H1 (cell line): ENCODE measurements around the gene DLL4. TPM values are rescaled to one million over a fixed set of nuclear protein-coding genes. Genes with fewer than 3 reads are reported as not detected.

Source experiments
- CTCF ChIA-PET: fragments of 300-600 bp; sonication (Branson Sonifier 250); formaldehyde crosslinking; loops from one replicate; lab custom pipeline; 2021; ENCODE audit not compliant: partially characterized antibody; lab: Charles Lee
- POLR2A ChIA-PET: fragments of 300-600 bp; sonication (Branson Sonifier 250); formaldehyde crosslinking; loops from one replicate; lab custom pipeline; 2021; ENCODE audit warnings: inconsistent platforms; ENCODE audit not compliant: partially characterized antibody; lab: Charles Lee
- DNase-seq, 2 experiments: peaks; one replicate each; pipeline versions ENCODE4 v3.0.0 to v3.0.0-alpha.2; 2010 to 2022; ENCODE audit warnings: low spot score in 2 of 2, low read depth in 1 of 2, mixed read lengths in 1 of 2
- FAIRE-seq: peaks from 2 replicates; lab custom pipeline; 2011; peaks lifted over from hg19 to GRCh38; lab: Jason Lieb, UNC
- H2AFZ ChIP-seq: 2 replicates; pipeline ENCODE4 v1.8.1; 2012; ENCODE audit warnings: low read length, inconsistent platforms
- H2AK5ac ChIP-seq: 2 replicates; pipeline ENCODE4 v1.6.1; 2013; ENCODE audit warnings: low read depth, low read length
- H2BK120ac ChIP-seq: replicated peaks from 2 replicates; pipeline ENCODE3; 2013; ENCODE audit warnings: low read depth, low read length, inconsistent platforms
- H2BK12ac ChIP-seq: 2 replicates; pipeline ENCODE4 v1.6.1; 2013; ENCODE audit warnings: low read depth, low read length
- H2BK15ac ChIP-seq: 2 replicates; pipeline ENCODE4 v1.6.1; 2013; ENCODE audit warnings: low read length
- H2BK20ac ChIP-seq: 2 replicates; pipeline ENCODE4 v1.6.1; 2013; ENCODE audit warnings: low read length
- H2BK5ac ChIP-seq: 2 replicates; pipeline ENCODE4 v1.6.1; 2013; ENCODE audit warnings: low read depth, low read length
- H3K14ac ChIP-seq: 2 replicates; pipeline ENCODE4 v1.6.1; 2013; ENCODE audit warnings: inconsistent platforms; ENCODE audit not compliant: insufficient read length
- H3K18ac ChIP-seq: 2 replicates; pipeline ENCODE4 v1.6.1; 2013; ENCODE audit warnings: low read length; ENCODE audit errors: extremely low read depth
- H3K23ac ChIP-seq: 2 replicates; pipeline ENCODE4 v1.6.1; 2013; ENCODE audit warnings: inconsistent platforms; ENCODE audit not compliant: insufficient read length
- H3K23me2 ChIP-seq: 2 replicates; pipeline ENCODE4 v1.6.1; 2013; ENCODE audit warnings: low read depth, low read length
- H3K27ac ChIP-seq: 2 replicates; pipeline ENCODE4 v1.6.1; 2011; ENCODE audit warnings: low read depth, low read length, inconsistent platforms
- H3K27me3 ChIP-seq, 4 experiments: replicated peaks in 1 of 4; 1 replicate in 1 of 4; 2 replicates in 3 of 4; pipeline versions ENCODE4 v1.6.1 to v1.8.1; 2011 to 2013; ENCODE audit warnings: low read length in 3 of 4, mild to moderate bottlenecking in 3 of 4, inconsistent platforms in 2 of 4, mixed read lengths in 2 of 4, moderate library complexity in 1 of 4; ENCODE audit not compliant: control insufficient read depth in 3 of 4, insufficient read depth in 3 of 4; ENCODE audit errors: extremely low read depth in 1 of 4
- H3K36me3 ChIP-seq, 4 experiments: 2 replicates each; pipeline versions ENCODE4 v1.6.1 to v1.8.1; 2011 to 2013; ENCODE audit warnings: mild to moderate bottlenecking in 4 of 4, low read length in 3 of 4, moderate library complexity in 2 of 4, control low read depth in 1 of 4, inconsistent platforms in 1 of 4; ENCODE audit not compliant: insufficient read depth in 4 of 4, control insufficient read depth in 2 of 4
- H3K4ac ChIP-seq: replicated peaks from 2 replicates; pipeline ENCODE3; 2013; ENCODE audit warnings: low read length, low read depth, mixed read lengths, inconsistent platforms; ENCODE audit not compliant: insufficient read length
- H3K4me1 ChIP-seq, 4 experiments: replicated peaks in 1 of 4; 1 replicate in 1 of 4; 2 replicates in 3 of 4; pipeline versions ENCODE4 v1.6.1 to v1.8.1; 2011 to 2013; ENCODE audit warnings: low read length in 3 of 4, inconsistent platforms in 2 of 4, mixed read lengths in 1 of 4; ENCODE audit not compliant: insufficient read depth in 4 of 4, control insufficient read depth in 3 of 4
- H3K4me2 ChIP-seq, 2 experiments: 2 replicates each; pipeline versions ENCODE4 v1.6.1 to v1.8.1; 2011 to 2013; ENCODE audit warnings: low read depth in 2 of 2, low read length in 2 of 2, control low read depth in 1 of 2, inconsistent platforms in 1 of 2, mild to moderate bottlenecking in 1 of 2; ENCODE audit not compliant: insufficient read depth in 1 of 2
- H3K4me3 ChIP-seq, 4 experiments: fragments of 200-600, 300-600 bp in 1 of 4; sonication (generic), shearing (Covaris generic), sonication (Bioruptor Twin) in 1 of 4; 2 replicates each; pipeline versions ENCODE4 v1.5.1 to v1.8.1; 2011 to 2016; ENCODE audit warnings: low read length in 4 of 4, low read depth in 3 of 4, control low read depth in 2 of 4, inconsistent platforms in 2 of 4, mild to moderate bottlenecking in 2 of 4, mixed read lengths in 1 of 4, moderate library complexity in 1 of 4; ENCODE audit not compliant: insufficient read depth in 2 of 4; ENCODE audit errors: extremely low read depth in 1 of 4
- H3K56ac ChIP-seq: replicated peaks from 2 replicates; pipeline ENCODE3; 2013; ENCODE audit warnings: low read depth, mild to moderate bottlenecking, mixed read lengths, low read length, inconsistent platforms; ENCODE audit not compliant: insufficient read length
- H3K79me1 ChIP-seq: 2 replicates; pipeline ENCODE4 v1.6.1; 2013; ENCODE audit warnings: low read depth, low read length, control low read depth
- H3K79me2 ChIP-seq, 2 experiments: 2 replicates each; pipeline versions ENCODE4 v1.6.1 to v1.8.1; 2012 to 2013; ENCODE audit warnings: low read length in 2 of 2, mild to moderate bottlenecking in 2 of 2, inconsistent platforms in 1 of 2; ENCODE audit not compliant: insufficient read depth in 2 of 2, control insufficient read depth in 1 of 2
- H3K9ac ChIP-seq, 4 experiments: replicated peaks in 1 of 4; 1 replicate in 1 of 4; 2 replicates in 3 of 4; pipeline versions ENCODE4 v1.6.1 to v1.8.1; 2011 to 2013; ENCODE audit warnings: low read depth in 3 of 4, low read length in 3 of 4, control low read depth in 2 of 4, mild to moderate bottlenecking in 2 of 4, moderate library complexity in 2 of 4, inconsistent platforms in 1 of 4; ENCODE audit errors: extremely low read depth in 1 of 4
- H3K9me3 ChIP-seq, 2 experiments: 2 replicates each; pipeline versions ENCODE4 v1.6.1 to v1.8.1; 2012 to 2013; ENCODE audit warnings: mild to moderate bottlenecking in 2 of 2, moderate library complexity in 2 of 2, control low read depth in 1 of 2, inconsistent platforms in 1 of 2, low read depth in 1 of 2, low read length in 1 of 2, mixed read lengths in 1 of 2; ENCODE audit not compliant: insufficient read depth in 2 of 2
- H4K20me1 ChIP-seq, 2 experiments: replicated peaks in 1 of 2; 2 replicates each; pipeline versions ENCODE3 to v1.8.1; 2011 to 2013; ENCODE audit warnings: inconsistent platforms in 2 of 2, low read length in 2 of 2, mild to moderate bottlenecking in 1 of 2; ENCODE audit not compliant: insufficient read depth in 2 of 2, control insufficient read depth in 1 of 2
- H4K5ac ChIP-seq: 2 replicates; pipeline ENCODE4 v1.6.1; 2013; ENCODE audit warnings: low read length, low read depth, mixed read lengths, inconsistent platforms; ENCODE audit not compliant: insufficient read length
- H4K8ac ChIP-seq: 2 replicates; pipeline ENCODE4 v1.8.0; 2013; ENCODE audit warnings: mild to moderate bottlenecking, moderate library complexity, low read length, inconsistent platforms; ENCODE audit not compliant: insufficient read depth; ENCODE audit errors: extremely low read depth
- H4K91ac ChIP-seq: replicated peaks from 2 replicates; pipeline ENCODE3; 2013; ENCODE audit warnings: low read length, mixed read lengths, inconsistent platforms; ENCODE audit not compliant: insufficient read length
- FOSL1 ChIP-seq: IDR thresholded peaks from 2 replicates; pipeline ENCODE4 v1.6.1; 2011; ENCODE audit warnings: mild to moderate bottlenecking, low read depth, low read length, moderate library complexity; ENCODE audit not compliant: insufficient read depth
- HDAC2 ChIP-seq, 2 experiments: fragments of 300-600 bp in 1 of 2; sonication (generic) in 1 of 2; IDR thresholded peaks; 2 replicates each; pipeline ENCODE4 v1.6.1; 2011 to 2012; ENCODE audit warnings: low read depth in 2 of 2, low read length in 2 of 2, mild to moderate bottlenecking in 2 of 2, moderate library complexity in 2 of 2, borderline replicate concordance in 1 of 2, inconsistent platforms in 1 of 2
- JUN ChIP-seq: IDR thresholded peaks from 2 replicates; pipeline ENCODE4 v1.6.1; 2011; ENCODE audit warnings: low read depth, mild to moderate bottlenecking, improper control_type of control experiment, low read length
- POLR2A ChIP-seq, 2 experiments: IDR thresholded peaks; 1 replicate in 1 of 2; 2 replicates in 1 of 2; pipeline ENCODE4 v1.6.1; 2011; ENCODE audit warnings: low read depth in 2 of 2, low read length in 2 of 2, mild to moderate bottlenecking in 2 of 2; ENCODE audit errors: control extremely low read depth in 1 of 2
- WGBS, 2 experiments: shearing (Covaris generic) in 1 of 2; methylation state at CpG; one replicate each; pipeline versions ENCODE4 v1.1.6 to v1.1.7; 2013 to 2015; ENCODE audit warnings: low lambda C conversion rate in 2 of 2, mixed read lengths in 2 of 2, inconsistent platforms in 1 of 2, low coverage in 1 of 2, missing lambda C conversion rate in 1 of 2; ENCODE audit not compliant: insufficient replicate concordance in 2 of 2, insufficient coverage in 1 of 2, insufficient read length in 1 of 2; ENCODE audit errors: extremely low coverage in 1 of 2, missing lambda C conversion rate in 1 of 2; 5-methylcytosine and 5-hydroxymethylcytosine counted together
- polyA plus RNA-seq, 7 experiments: library from polyadenylated mRNA; depleted of rRNA in 3 of 7; stranded (reverse) in 5 of 7; unstranded in 2 of 7; fragments of >200 nt in 5 of 7; fragments of 200-250 nt in 2 of 7; gene quantifications; 1 replicate in 5 of 7; 2 replicates in 1 of 7; 4 replicates in 1 of 7; pipeline versions ENCODE4 v1.2.1 to v1.2.3, GENCODE V29; 2011 to 2013; ENCODE audit warnings: missing spikeins in 2 of 7, mixed read lengths in 2 of 7
- total RNA-seq: library from RNA; stranded (reverse); fragmentation: NEBNext Ultra II Directional; extraction: Animal tissue kit (Norgen Biotek cat#: 25700); gene quantifications from 2 replicates; pipeline ENCODE4 v1.2.1, GENCODE V29; 2021

Gene DLL4
- total and polyA plus RNA-seq, 2 of the 8 experiments (the other 6 are each of a cell fraction or from before 2014, with no cell fraction given) = 0.23 to 0.60 TPM

DNA sequence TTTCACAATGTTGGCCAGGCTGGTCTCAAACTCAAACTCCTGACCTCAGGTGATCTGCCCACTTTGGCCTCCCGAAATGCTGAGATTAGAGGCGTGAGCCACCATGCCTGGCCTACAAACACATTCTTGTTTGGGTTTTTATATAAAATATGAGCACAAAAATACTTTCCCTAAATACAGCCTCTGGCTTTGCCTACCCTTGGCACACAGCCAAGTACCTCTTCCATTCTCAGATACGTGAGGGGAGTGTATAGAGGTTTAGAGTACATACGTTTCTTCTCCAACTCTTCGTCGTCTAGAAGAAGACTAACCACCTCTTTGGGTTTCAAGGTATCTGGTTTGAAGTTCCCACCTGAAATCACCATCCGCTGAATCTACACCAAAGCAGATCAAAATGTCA is 57.7 kb downstream of the DLL4 start:
- WGBS, 2 experiments = 96% methylated on average over 7 of the region's 7 CpGs; no CpG with 5 or more reads in 1 of the 2 experiments

More for the DNA sequence above, 57.7 kb downstream of the DLL4 start:
- Histone ChIP-seq H4K8ac (no peak overlapping the region), H2BK15ac (no peak overlapping the region), H3K79me1 (no peaks in the 10 kb centered on the region), H3K27me3 (no peaks in the 10 kb centered on the region), H3K56ac (no peak overlapping the region), H2BK12ac (no peak overlapping the region), H2AK5ac (no peak overlapping the region), H2BK20ac (no peak overlapping the region), H2BK120ac (no peak overlapping the region), H3K36me3 (peaks cover 28 to 61% (median 47%) of the 10 kb centered on the region in 4 experiments), H4K91ac (no peak overlapping the region), H3K18ac (no peak overlapping the region), H3K4me3 (no peak overlapping the region), H3K9ac (no peak overlapping the region), H4K20me1 (peaks cover 0 to 4% of the 10 kb centered on the region in 2 experiments), H3K23me2 (no peaks in the 10 kb centered on the region), H3K4me2 (no peak overlapping the region), H3K23ac (no peak overlapping the region), H3K9me3 (no peaks in the 10 kb centered on the region), H3K4ac (no peak overlapping the region), H3K14ac (no peak overlapping the region), H2BK5ac (no peak overlapping the region), H2AFZ (no peak overlapping the region), H4K5ac (no peak overlapping the region), H3K79me2 (no peaks in the 10 kb centered on the region), H3K4me1 (no peaks in the 10 kb centered on the region), H3K27ac (no peak overlapping the region)
- TF ChIP-seq JUN (no peak), POLR2A (IDR thresholded peaks at IDR 0.05; ENCODE audit: control extremely low read depth in 1 of 2, low read depth in 2 of 2, low read length in 2 of 2) (no peak), HDAC2 (IDR thresholded peaks at IDR 0.05; ENCODE audit: borderline replicate concordance in 1 of 2, low read depth in 2 of 2, low read length in 2 of 2) (no peak), FOSL1 (no peak)
- DNase-seq (no peak), FAIRE-seq (no peak)
- CTCF ChIA-PET = interaction anchor here (1.1 to 2.2 kb wide), 3 partner anchors 11 to 35 kb away, joined by 4 to 7 read pairs (median 7); no protein-coding TSS in a partner anchor
- POLR2A ChIA-PET = no interaction called here
